Activated naive CD8-positive, alpha-beta T cell (primary cell): ENCODE data around the gene CYP39A1.

ENCODE experiments used
- H3K27ac Mint-ChIP-seq: one replicate; pipeline ENCODE4 v1.8.0; 2021; ENCODE audit warnings: mixed read lengths
- H3K27me3 Mint-ChIP-seq: one replicate; pipeline ENCODE4 v1.8.0; 2021; ENCODE audit warnings: mixed read lengths
- H3K36me3 Mint-ChIP-seq: one replicate; pipeline ENCODE4 v1.8.0; 2021; ENCODE audit warnings: mixed read lengths
- H3K4me1 Mint-ChIP-seq: one replicate; pipeline ENCODE4 v1.8.0; 2021; ENCODE audit warnings: low read depth, mixed read lengths
- H3K4me3 Mint-ChIP-seq: one replicate; pipeline ENCODE4 v1.8.0; 2021; ENCODE audit warnings: mild to moderate bottlenecking, mixed read lengths
- H3K9me3 Mint-ChIP-seq: one replicate; pipeline ENCODE4 v1.8.0; 2021; ENCODE audit warnings: low read depth, mixed read lengths

CYP39A1 gene

GRCh38 chr6:46501136-46502089 lies 151.2 kb downstream of the CYP39A1 start:
- H3K27ac Mint-ChIP-seq: no peak overlapping the region
- no peak overlapping the region for H3K4me3 Mint-ChIP-seq
- no peaks in the 10 kb centered on the region for H3K4me1 Mint-ChIP-seq
- H3K27me3 Mint-ChIP-seq: peaks cover 20% of the 10 kb centered on the region
- no peaks in the 10 kb centered on the region for H3K36me3 Mint-ChIP-seq
- no peaks in the 10 kb centered on the region for H3K9me3 Mint-ChIP-seq

DNA sequence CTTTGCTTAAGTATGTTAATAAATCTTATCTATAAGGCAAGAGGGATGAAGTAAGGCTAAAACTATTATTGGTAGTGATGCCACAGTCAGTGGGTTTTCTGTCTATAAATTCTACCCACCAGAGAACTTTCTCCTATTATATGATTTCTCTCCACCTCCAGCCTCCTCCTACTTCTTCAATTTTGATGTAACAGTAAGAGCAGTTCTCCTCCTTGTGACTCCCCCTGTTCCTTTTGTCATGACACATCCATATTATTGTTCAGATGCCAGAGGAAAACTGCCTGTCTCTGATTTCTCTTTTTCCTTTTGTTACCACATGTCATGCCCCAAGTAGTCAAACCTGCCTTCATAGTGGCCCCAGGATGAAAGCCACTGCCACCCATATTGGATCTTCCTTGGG lies 152.2 kb downstream of the CYP39A1 start:
- Mint-ChIP-seq H3K4me1 (no peaks in the 10 kb centered on the region), H3K9me3 (no peaks in the 10 kb centered on the region), H3K36me3 (no peaks in the 10 kb centered on the region), H3K27me3 (peaks cover 27% of the 10 kb centered on the region), H3K27ac (no peak overlapping the region), H3K4me3 (no peak overlapping the region)
